ENCODE data around the gene STK40. TPM values are rescaled to one million over a fixed set of nuclear protein-coding genes. Genes with fewer than 3 reads are reported as not detected.

Gene STK40
- 7.6 and 18.6 TPM in 2 replicates for total RNA-seq

GRCh38 chr1:36385410-36386264 is at the start of gene STK40:
Gene STK40 (minus strand): TSS chr1:36385924. CDS start chr1:36361332, 24,592 bp downstream.

GRCh38 chr1:36397378-36398230 is 11.9 kb upstream of the STK40 start, which contains the start of gene LSM10:
Gene LSM10 (minus strand): TSS chr1:36397908. CDS start chr1:36394129, 3,779 bp downstream.

GRCh38 chr1:36323636-36324352 is 61.9 kb downstream of the STK40 start, which contains the start of gene EVA1B:
Gene EVA1B (minus strand): TSS chr1:36323645. CDS start chr1:36323037, 608 bp downstream.

GRCh38 chr1:36306210-36306901 is 79.4 kb downstream of the STK40 start, which contains the start of gene SH3D21:
Gene SH3D21 (plus strand): TSS chr1:36306368. CDS start chr1:36306421, 53 bp downstream.

Other genes starting within 250 kb of the STK40 start
- gene TRAPPC3, start 236.4 kb downstream of the STK40 start, total RNA-seq: 103 and 114 TPM in 2 replicates
- gene MAP7D1, start 229.8 kb downstream of the STK40 start, total RNA-seq: 62.0 and 90.5 TPM in 2 replicates
- 67.9 and 150 TPM in 2 replicates for gene THRAP3, start 161.5 kb downstream of the STK40 start, total RNA-seq
- gene SH3D21, start 79.6 kb downstream of the STK40 start, total RNA-seq: 3.6 and 8.5 TPM in 2 replicates
- gene EVA1B, start 62.3 kb downstream of the STK40 start, total RNA-seq: 126 and 177 TPM in 2 replicates
- 9.6 and 43.3 TPM in 2 replicates for gene LSM10, start 12.0 kb upstream of the STK40 start, total RNA-seq
- gene OSCP1, start 64.5 kb upstream of the STK40 start, total RNA-seq: 7.1 and 14.7 TPM in 2 replicates
- 44.5 and 88.0 TPM in 2 replicates for gene MRPS15, start 78.5 kb upstream of the STK40 start, total RNA-seq
- gene CSF3R, start 97.0 kb upstream of the STK40 start, total RNA-seq: under 0.01 TPM in 1 of 2 replicates, not detected in the other

Data from regular cardiac myocyte (primary cell).